ENCODE data around the gene LAIR2.

LAIR2 gene

GRCh38 chr19:54534156-54534555 is 31.5 kb downstream of the LAIR2 start:
- H3K4me3 ChIP-seq (ENCODE audit: low read length), result no peak overlapping the region
- TF ChIP-seq CTCF (IDR thresholded peaks at IDR 0.05; ENCODE audit: insufficient read depth, low read depth, low read length, missing control alignments), result no peak
- no peak for DNase-seq (ENCODE audit: low read depth)

GRCh38 chr19:54535601-54536000 is 33.0 kb downstream of the LAIR2 start:
- no peak for TF ChIP-seq CTCF (IDR thresholded peaks at IDR 0.05; ENCODE audit: insufficient read depth, low read depth, low read length, missing control alignments)
- no peak for DNase-seq (ENCODE audit: low read depth)
- H3K4me3 ChIP-seq (ENCODE audit: low read length), result no peak overlapping the region

GRCh38 chr19:54536956-54537355 is 34.3 kb downstream of the LAIR2 start:
- DNase-seq (ENCODE audit: low read depth), result no peak
- no peak overlapping the region for H3K4me3 ChIP-seq (ENCODE audit: low read length)
- TF ChIP-seq CTCF (IDR thresholded peaks at IDR 0.05; ENCODE audit: insufficient read depth, low read depth, low read length, missing control alignments), result no peak

GRCh38 chr19:54541712-54542111 is 39.1 kb downstream of the LAIR2 start:
- no peak overlapping the region for H3K4me3 ChIP-seq (ENCODE audit: low read length)
- no peak for TF ChIP-seq CTCF (IDR thresholded peaks at IDR 0.05; ENCODE audit: insufficient read depth, low read depth, low read length, missing control alignments)
- no peak for DNase-seq (ENCODE audit: low read depth)

- H3K4me3 ChIP-seq (ENCODE audit: low read length), result no peak overlapping the region
- no peak for DNase-seq (ENCODE audit: low read depth)
- TF ChIP-seq CTCF (IDR thresholded peaks at IDR 0.05; ENCODE audit: insufficient read depth, low read depth, low read length, missing control alignments), result no peak
Measured at GRCh38 chr19:54548806-54549205, 46.2 kb downstream of the LAIR2 start.

GRCh38 chr19:54549224-54549623 is 46.6 kb downstream of the LAIR2 start:
- no peak overlapping the region for H3K4me3 ChIP-seq (ENCODE audit: low read length)
- no peak for DNase-seq (ENCODE audit: low read depth)
- no peak for TF ChIP-seq CTCF (IDR thresholded peaks at IDR 0.05; ENCODE audit: insufficient read depth, low read depth, low read length, missing control alignments)

- TF ChIP-seq CTCF (IDR thresholded peaks at IDR 0.05; ENCODE audit: insufficient read depth, low read depth, low read length, missing control alignments), result no peak
- no peak for DNase-seq (ENCODE audit: low read depth)
- H3K4me3 ChIP-seq (ENCODE audit: low read length), result no peak overlapping the region
Measured at GRCh38 chr19:54551293-54551692, 48.7 kb downstream of the LAIR2 start.

Data from epithelial cell of esophagus (primary cell).